Measurements from ENCODE around the gene KIAA1217.

KIAA1217 gene

DNA sequence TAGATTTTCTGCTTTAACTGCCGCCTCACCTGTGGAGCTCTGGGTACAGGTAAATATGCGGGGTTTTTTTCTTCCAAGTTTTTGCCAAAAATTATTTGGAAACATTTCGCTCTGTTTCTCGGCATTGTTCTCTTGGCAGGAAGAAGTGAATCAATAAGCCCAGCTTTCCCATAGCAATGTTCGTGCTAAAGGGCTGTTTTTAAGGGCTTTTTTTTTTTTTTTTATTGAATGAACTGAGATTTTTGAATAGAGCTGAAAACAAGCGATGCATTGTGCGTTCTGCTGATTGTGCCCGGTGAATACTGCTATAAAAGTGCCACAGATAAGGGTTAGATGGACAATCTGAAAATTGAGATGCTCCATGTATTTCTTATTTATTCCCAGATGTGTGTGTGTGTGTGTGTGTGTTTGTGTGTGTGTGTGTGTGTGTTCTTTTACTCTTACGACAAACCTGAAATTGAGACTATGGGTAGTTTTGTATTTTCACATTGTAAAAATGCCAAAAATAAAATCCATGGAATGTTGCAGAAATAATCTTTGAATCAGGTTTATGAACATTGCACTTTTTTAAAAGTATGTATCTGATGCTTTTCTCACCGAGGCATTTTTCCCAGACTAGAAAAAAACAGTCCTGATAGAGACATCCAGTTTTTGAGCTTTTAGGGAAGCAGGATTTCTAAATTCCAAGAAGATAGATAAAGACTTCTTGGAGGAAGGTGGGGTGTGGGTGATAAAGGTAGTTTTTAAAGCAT, 30.5 kb downstream of the KIAA1217 start:
- TF ChIP-seq, protein P1, sequence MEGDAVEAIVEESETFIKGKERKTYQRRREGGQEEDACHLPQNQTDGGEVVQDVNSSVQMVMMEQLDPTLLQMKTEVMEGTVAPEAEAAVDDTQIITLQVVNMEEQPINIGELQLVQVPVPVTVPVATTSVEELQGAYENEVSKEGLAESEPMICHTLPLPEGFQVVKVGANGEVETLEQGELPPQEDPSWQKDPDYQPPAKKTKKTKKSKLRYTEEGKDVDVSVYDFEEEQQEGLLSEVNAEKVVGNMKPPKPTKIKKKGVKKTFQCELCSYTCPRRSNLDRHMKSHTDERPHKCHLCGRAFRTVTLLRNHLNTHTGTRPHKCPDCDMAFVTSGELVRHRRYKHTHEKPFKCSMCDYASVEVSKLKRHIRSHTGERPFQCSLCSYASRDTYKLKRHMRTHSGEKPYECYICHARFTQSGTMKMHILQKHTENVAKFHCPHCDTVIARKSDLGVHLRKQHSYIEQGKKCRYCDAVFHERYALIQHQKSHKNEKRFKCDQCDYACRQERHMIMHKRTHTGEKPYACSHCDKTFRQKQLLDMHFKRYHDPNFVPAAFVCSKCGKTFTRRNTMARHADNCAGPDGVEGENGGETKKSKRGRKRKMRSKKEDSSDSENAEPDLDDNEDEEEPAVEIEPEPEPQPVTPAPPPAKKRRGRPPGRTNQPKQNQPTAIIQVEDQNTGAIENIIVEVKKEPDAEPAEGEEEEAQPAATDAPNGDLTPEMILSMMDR (IDR thresholded peaks at IDR 0.05; ENCODE audit: low read depth, low read length, missing control alignments): no peak
- no peak overlapping the region for H3K4me3 ChIP-seq (ENCODE audit: low read depth, low read length)
- in situ Hi-C loops (cut with HindIII; ENCODE audit: low sequenced_read_pairs): no loop called here
- DNase-seq (ENCODE audit: low read depth): no peak

DNA sequence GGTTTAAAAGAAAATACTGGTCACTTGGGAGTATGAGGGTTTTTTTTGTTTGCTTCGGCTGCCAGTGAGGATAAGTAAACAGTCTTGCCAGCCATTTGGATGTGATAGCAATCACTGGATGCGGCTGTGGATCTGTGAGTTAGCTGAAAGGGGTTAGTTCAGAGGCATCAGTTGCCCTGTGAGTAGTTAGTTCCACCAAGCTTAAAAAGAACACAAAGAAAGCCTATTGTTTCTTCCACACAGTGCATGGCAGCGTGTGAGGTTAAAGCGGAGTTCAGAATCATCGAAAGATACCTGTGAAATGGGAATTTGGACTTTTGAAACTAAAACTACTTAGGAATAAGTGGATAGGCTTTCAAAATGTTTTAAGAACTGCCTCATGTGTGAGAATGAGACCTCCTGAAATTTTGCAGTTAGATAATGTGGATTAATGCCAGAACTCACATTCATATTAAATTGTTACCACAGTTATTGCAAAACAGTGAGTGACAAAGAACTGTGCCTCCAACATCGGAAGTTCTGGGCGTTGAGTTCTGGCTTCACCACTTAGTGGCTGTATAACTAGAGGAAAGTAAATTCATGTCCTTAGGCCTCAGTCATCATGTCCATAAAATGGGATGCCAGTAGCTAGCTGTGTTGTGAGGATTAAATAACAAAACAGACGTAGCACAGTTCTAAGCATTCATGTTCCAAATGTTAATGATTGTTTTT, 31.3 kb downstream of the KIAA1217 start:
- in situ Hi-C loops (cut with HindIII; ENCODE audit: low sequenced_read_pairs): no loop called here
- DNase-seq (ENCODE audit: low read depth): no peak
- H3K4me3 ChIP-seq (ENCODE audit: low read depth, low read length): no peak overlapping the region
- TF ChIP-seq, protein P1 (IDR thresholded peaks at IDR 0.05; ENCODE audit: low read depth, low read length, missing control alignments): no peak

DNA sequence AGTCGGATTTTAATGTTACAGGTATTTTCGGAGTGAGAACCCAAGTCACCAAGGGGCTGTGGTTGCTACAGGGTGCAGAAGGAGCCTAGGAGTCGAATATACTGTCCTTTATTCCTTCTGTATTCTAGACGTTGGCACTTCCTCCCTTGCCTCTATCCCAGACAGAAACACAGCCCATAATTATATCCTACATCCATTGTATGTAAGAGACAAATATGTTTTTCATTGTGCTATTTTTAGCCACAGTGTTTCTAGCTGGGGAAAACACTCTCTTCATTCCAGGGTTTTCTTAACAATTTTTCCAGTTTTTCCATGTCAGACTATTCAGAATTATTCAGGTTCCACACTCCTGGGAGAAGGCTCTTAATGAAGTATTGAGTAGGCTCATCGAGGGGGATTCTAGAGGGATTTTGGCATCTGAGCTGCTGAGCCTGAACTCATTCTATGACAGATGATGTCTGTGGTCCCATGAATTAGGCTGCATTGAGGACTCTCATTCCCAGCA, 32.6 kb downstream of the KIAA1217 start:
- TF ChIP-seq, protein P1 (IDR thresholded peaks at IDR 0.05; ENCODE audit: low read depth, low read length, missing control alignments): no peak
- in situ Hi-C loops (cut with HindIII; ENCODE audit: low sequenced_read_pairs): no loop called here
- DNase-seq (ENCODE audit: low read depth): no peak
- no peak overlapping the region for H3K4me3 ChIP-seq (ENCODE audit: low read depth, low read length)

DNA sequence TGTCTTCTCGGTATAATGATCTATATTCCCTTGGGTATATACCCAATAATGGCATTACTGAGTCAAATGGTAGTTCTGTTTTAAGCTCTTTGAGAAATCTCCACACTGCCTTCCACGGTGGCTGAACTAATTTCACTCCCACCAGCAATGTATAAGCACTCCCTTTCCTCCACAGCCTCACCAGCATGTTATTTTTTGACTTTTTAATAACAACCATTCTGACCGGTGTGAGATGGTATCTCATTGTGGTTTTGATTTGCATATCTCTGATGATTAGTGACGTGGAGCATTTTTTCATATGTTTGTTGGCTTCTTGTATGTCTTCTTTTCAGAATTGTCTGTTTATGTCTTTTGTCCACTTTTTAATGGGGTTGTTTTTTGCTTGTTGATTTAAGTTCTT, 33.6 kb downstream of the KIAA1217 start:
- H3K4me3 ChIP-seq (ENCODE audit: low read depth, low read length): no peak overlapping the region
- no peak for DNase-seq (ENCODE audit: low read depth)
- TF ChIP-seq, protein P1 (IDR thresholded peaks at IDR 0.05; ENCODE audit: low read depth, low read length, missing control alignments): no peak
- in situ Hi-C loops (cut with HindIII; ENCODE audit: low sequenced_read_pairs): no loop called here

DNA sequence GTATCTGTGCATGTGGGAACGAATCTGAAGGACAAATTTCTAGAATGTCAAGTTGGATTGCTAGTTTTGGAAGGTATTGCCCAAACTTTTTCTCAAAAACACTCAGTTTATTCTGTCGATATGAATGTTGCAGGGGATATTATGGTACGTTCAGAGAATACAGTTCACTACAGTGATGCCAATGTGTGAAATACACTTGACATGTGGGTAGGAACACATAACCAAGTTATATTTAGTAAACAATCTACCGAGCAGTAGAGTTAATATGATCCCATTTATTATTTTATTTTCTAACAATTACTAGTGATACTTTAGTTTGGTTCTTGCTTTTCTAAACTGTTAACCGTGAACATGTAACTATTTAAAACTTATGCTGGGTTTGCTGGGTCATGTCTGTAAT, 37.4 kb downstream of the KIAA1217 start:
- DNase-seq (ENCODE audit: low read depth): no peak
- no peak overlapping the region for H3K4me3 ChIP-seq (ENCODE audit: low read depth, low read length)
- TF ChIP-seq, protein P1 (IDR thresholded peaks at IDR 0.05; ENCODE audit: low read depth, low read length, missing control alignments): no peak
- in situ Hi-C loops (cut with HindIII; ENCODE audit: low sequenced_read_pairs): no loop called here

DNA sequence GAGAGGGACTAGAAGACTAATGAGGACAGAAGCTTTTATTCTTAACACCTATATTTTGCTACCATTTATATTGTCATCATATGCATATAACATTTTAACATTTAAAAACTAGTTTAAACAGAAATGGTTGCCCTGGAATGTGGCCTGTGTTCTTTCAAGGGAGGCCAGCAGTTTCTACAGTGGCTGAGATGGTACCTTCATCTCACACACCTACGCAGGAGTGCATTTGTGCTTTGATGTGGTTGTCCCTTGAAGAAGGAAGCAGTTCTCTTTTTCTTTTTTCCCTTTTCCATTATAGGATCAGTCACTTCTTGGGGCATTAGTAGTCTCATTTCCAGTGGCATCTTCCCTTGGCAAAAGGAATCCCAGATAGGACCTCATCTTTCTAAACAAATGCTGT, 38.9 kb downstream of the KIAA1217 start:
- DNase-seq (ENCODE audit: low read depth): no peak
- TF ChIP-seq, protein P1 (IDR thresholded peaks at IDR 0.05; ENCODE audit: low read depth, low read length, missing control alignments): no peak
- in situ Hi-C loops (cut with HindIII; ENCODE audit: low sequenced_read_pairs): no loop called here
- no peak overlapping the region for H3K4me3 ChIP-seq (ENCODE audit: low read depth, low read length)

All from astrocyte of the cerebellum (primary cell).